Measurements from ENCODE around the gene TRIM65.
"Not testable (repeated sequence)": the region's sequence is repeated elsewhere in the genome, so short reads cannot be mapped to it uniquely, and the experiment has no call there.

The TRIM65 gene

GRCh38 chr17:75895370-75896155 lies 1.2 kb downstream of the TRIM65 start:
- no peak for DNase-seq

GRCh38 chr17:75894049-75894733 lies 2.6 kb downstream of the TRIM65 start:
- DNase-seq = no peak

DNA sequence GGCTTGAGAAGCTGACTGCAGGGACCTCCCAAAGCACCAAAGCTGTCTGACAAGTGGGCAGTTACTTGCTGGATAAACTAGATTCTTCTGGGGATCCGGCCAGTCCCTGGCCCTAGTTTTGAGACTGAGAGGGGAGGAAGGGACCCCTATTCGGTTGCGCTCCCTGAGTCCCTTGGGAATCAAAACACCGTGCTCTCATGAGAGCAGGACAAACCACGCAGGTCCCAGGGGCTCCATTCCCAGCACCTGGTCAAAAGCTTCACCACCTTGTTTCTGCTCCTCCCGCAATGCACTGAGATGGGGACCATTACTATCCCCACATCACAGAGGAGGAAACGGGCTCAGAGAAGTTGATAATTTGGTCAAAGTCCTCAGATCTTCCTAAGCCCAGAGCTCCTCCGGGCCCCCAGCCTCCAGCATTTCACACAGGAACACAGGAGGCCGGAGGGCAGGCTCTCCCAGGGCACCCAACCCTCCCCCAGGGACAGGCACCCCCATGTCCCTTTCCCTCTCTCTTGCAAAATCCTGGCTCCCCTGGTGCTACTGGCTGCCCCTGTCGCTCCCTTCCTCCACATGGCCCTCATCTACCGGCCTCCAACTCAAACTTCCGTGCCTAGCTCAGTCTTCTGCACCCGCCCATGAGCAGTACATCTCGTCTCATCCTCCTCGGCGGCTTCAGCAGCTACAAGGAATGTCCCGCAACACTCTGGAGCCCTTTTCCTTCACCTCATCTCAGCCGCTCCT lies 3.3 kb downstream of the TRIM65 start:
- no peak for DNase-seq

DNA sequence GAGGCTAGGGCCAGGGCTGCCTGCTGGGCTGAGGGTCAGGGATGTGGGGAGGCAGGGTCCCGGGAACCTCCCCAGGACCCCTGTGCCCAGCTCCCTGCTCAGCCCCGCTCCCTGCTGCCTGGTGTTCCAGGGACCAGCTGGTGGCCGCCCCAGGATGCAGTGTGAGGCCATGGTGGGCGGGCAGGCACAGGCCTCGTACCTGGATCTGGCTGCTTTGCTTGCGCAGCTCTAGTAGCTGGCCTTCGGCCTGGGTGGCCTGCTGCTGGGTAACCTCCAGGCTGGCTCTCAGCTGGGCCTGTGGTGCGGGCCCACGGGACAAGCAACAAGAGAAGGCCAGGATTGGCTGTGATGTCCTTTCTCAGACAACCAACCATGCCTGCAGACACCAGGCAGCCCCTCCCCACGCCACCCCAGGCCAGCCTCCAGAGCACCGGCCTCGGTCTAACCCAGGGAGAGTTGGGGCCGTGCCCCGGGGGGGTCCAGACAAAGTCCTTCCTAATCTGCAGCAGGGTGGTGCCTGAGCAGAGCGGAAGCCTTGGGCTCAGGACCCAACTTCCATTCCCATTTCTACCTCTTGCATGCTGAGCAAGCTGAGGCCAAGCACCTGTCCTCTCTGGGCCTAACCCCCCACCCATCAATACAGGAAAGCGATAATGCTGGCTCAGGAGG lies 4.1 kb downstream of the TRIM65 start:
- no peak for DNase-seq

DNA sequence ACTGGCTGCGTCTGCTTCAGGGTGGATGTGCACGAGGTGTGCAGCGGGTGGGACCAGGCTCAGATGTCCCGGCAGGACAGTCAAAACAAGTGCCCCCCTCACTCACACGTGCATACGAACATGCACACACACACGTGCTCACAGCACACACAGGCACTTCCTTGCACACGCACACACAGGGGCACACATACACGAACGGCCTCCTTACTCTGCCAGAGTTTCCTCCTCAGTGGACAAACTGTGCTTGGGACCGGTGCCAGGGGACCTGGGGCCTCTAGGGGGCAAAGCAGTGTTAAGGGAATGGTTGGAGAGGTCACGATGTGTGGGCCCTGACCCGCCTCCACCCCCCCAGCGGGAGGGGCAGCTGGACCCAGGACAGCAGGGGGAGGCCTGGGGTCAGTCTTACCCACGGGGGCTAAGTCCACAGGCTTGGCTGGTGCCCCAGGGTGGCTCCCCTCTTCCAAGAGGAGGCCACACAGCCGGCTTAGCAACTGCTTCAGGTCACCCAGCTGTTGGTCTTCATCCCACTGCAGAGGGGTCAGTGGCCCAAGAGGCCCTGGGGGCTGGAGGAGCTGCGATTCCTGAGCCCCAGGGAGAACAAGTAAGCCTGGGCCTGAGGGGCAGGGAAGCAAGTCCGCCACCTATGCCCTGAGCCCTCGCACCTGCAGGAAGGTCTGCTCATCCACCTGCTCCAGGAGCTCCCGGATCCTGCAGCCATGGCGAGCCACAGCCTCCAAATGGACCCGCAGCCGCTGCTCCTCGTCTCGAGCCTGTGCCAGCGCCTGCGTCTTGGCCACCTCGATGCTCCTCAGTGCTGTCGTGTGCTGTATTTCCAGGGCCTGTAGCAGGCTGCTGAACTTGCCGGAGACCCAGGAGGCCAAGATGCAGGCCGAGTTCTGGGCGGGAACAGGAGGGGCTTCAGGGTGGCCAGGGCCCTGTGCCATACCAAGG lies 4.9 kb downstream of the TRIM65 start:
- no peak for DNase-seq

DNA sequence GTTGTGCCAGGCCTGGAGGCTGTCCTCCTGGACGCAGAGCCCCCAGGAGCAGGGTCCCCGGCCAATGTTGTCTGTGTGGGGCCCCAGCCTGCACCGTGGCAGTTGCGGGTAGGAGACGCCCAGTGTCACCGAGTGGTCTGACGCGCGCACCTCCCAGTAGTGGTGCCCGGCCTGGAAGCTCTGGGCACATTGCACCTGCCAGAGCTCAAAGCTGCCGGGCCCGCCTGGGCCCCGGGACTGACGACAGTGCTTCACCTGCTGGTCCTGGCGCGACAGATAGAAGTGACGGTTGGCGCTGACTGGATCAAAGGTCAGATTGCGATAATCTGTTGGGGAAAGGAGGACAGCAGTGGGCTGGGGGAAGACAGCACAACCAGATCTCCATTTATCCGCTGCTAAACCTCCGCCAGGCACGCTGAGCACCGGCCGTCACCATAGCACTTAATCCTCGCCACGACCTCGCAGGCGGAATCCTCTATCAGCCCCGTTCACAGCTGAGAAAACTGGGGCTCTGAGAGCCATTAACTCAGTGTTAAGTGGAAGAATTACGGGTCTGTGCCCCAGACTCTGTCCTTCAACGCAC lies 5.6 kb downstream of the TRIM65 start:
- no peak for DNase-seq

DNA sequence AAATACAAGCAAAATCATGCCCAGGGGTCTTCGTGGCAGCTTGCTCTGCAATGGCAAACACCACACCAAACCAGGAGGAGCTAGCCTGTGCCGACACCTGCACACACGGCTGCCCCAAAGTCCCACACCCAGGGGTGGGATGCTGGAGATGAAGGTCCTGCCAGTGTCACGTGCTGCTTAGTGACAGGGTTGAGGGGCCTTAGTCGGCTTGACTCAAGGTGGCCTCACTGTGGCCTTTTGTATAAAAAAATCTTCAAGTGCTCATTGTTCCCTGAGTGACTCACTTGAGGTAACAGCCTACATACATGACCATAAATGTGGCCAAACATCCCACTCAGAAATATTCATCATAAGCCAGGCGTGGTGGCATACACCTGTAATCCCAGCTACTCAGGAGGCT lies 7.3 kb downstream of the TRIM65 start:
- no peak for DNase-seq

- DNase-seq = no peak
These were observed 8.3 kb downstream of the TRIM65 start for GRCh38 chr17:75888484-75888883.

DNA sequence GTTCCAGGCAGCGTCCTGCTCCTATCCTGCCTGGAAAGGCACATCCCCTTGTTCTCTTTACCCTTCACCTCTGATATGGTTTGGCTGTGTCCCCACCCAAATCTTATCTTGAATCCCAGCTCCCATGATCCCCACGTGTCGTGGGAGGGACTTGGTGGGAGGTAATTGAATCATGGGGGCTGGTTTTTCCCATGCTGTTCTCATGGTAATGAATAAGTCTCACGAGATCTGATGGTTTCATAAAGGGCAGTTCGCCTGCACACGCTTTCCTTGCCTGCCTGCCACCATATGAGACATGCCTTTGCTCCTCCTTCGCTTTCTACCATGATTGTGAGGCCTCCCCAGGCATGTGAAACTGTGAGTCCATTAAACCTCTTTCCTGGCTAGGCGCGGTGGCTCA lies 10.9 kb downstream of the TRIM65 start:
- DNase-seq = not testable (repeated sequence)

- DNase-seq = no peak
These were observed 11.3 kb downstream of the TRIM65 start for GRCh38 chr17:75885431-75885830.

DNA sequence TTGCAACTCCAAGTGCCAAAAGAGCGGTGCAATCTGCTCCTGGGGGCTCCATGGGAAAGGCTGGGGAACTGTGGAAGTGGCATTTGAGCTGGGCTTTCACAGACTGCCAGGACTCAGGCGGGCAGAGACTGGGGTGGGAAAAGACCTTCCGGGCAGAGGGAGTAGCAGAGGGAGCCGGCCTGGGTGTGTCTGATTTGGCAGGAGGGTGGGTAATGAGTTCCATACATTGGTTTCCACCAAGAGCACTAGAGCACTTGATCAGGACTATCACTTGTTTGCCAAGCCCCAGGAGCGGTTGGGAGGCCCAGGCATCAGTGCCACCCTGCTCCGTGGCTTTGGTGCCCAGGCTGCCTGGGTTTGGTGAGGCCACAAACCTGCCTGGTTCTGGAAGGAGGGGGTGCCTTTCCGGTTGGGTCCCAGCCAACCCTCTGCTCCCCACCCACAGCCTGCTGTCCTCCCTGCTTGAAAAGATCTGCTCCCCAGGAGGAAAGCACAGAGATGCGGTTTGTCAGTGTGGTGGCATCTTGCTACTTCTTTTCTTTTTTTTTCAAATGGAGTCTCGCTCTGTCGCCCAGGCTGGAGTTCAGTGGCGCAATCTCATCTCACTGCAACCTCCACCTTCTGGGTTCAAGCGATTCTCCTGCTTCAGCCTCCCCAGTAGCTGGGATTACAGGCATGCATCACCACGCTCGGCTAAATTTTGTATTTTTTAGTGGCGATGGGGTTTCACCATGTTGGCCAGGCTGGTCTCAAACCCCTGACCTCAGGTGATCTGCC lies 14.9 kb downstream of the TRIM65 start:
- DNase-seq = no peak

DNA sequence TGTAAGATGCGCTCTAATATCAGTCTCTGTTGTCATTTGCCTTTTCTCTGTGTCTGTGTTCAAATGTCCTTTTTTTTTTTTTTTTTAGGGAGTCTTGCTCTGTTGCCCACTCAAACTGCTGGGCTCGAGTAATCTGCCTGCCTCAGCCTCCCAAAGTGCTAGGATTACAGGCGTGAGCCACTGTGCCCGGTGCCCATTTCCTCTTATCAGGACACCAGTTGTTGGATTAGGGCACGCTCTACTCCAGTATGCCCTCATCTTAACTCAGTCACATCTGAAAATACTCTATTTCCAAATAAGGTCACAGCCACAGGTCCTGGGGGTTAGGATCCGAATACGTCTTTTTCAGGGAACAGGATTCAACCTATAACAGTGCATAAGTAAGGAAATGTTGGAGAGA lies 16.5 kb downstream of the TRIM65 start:
- DNase-seq = no peak

GRCh38 chr17:75878174-75878998 lies 18.4 kb downstream of the TRIM65 start, which contains the start of gene TRIM47:
TRIM47 (minus strand) TSS chr17:75878581; CDS start chr17:75878548, 33 bp downstream.
- DNase-seq = peak; percentile 33

DNA sequence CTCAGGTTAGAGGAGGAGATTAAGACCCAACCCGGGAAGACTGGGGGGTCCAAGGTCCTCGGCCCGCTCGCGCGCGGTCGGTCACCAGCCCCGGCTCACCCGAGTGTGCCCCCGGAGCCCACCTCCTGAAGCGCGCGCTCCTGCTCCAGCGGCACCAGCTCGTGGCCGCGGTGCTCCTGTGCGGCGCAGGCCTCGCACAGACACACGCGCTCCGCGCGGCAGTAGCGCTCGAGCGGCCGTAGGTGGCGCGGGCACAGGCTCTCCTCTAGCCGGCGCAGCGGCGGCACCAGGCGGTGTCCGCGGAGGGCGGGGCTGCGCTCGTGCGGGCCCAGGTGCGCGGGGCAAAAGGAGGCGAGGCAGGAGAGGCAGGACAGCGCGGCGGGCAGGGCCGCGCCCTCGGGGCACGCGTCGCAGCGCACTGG lies 19.0 kb downstream of the TRIM65 start:
- peak; percentile 37 for DNase-seq

DNA sequence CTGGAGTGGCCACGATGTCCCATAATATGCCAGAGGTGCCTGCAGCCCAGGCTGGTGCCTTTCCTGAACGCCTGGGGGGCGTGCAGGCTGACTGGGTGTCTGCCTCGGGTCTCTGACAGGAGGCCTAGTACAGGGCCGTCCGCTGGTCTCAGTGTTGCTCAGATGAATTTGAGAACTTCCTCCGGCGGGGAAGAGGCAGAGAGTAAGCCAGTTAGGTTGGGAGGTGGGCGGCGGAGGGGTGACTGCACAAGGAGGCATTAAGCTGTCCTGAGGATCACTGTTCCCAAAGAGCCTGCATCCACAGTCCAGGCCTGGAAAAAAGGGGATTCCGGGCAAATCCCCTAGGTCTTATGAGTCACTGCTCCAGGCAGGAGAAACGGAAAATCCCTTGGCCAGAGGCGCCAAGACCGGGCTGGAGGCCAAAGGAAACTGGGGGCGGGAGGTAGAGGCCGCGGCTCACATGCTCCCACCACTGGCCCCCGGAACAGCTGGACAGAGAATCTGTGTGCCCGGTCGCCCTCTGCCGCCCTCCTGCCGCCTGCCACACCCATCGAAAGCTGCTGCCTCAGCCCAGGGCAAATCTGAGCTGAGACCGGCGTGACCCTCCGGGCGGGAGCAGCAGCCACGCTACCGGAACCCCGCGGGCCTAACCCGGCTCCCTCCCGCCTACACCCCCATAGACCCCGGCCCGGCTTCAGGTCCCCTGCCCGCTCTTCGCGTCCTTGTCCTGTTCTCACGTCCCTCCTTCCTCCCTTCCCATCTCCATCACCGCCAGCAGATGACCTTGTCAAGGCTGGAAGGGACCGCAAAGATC lies 19.6 kb downstream of the TRIM65 start:
- DNase-seq = peak; percentile 90

GRCh38 chr17:75876190-75876937 lies 20.4 kb downstream of the TRIM65 start:
- no peak for DNase-seq

- no peak for DNase-seq
These were observed 20.9 kb downstream of the TRIM65 start for GRCh38 chr17:75875940-75876189.

DNA sequence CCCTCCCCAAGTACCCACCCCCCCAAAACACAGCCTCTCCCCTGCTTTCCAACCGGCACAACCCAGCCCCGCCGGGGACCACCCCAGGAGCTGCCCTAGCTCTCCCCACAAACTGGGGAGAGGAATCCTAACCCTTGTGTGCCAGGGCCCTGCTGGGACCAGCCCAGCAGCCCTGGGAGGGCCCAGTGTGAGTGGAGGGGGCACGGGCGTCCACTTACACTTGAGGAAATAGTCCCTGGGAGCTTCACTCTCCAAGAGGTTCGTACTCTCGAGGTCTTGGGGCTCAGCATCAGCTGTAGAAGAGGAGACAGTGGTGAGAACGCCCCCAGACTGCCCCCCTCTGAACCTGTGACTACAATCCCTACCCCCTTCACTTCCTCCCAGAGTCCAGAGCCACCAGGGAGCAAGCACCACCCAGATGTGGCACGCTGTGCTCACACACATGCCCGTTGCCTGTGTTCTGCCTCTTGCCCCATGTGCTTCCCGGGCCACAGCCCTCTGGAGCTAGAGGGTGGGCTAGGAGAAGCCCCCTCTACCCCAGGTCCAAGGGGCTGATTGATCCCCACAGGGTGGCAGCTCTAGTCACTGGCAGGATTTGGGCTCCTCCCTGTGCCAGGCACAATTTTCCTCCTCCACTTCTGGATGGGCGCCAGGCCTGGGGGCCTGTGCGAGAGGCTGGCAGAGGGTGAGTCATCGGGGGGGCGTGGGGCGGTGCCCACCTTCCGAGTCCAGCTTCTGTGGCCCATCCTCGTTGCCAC lies 21.4 kb downstream of the TRIM65 start:
- no peak for DNase-seq
